ENCODE data around the gene AGPAT4. TPM values are rescaled to one million over a fixed set of nuclear protein-coding genes. Genes with fewer than 3 reads are reported as not detected.
"Not testable (repeated sequence)": the region's sequence is repeated elsewhere in the genome, so short reads cannot be mapped to it uniquely, and the experiment has no call there.

Gene AGPAT4
- total RNA-seq, 1 donor from 2014 or later, result 44.4 TPM

DNA sequence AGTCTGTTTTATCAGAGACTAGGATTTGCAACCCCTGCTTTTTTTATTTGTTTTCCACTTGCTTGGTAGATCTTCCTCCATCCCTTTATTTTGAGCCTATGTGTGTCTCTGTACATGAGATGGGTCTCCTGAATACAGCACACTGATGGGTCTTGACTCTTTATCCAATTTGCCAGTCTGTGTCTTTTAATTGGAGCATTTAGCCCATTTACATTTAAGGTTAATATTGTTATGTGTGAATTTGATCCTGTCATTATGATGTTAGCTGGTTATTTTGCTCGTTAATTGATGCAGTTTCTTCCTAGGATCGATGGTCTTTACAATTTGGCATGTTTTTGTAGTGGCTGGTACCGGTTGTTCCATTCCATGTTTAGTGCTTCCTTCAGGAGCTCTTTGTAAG is 97.4 kb downstream of the AGPAT4 start:
- not testable (repeated sequence) for FAIRE-seq

GRCh38 chr6:161172769-161173168 is 101.1 kb downstream of the AGPAT4 start:
- FAIRE-seq, result not testable (repeated sequence)

More for the DNA sequence above, 97.4 kb downstream of the AGPAT4 start:
- not testable (repeated sequence) for DNase-seq (ENCODE audit: low spot score in 2 of 2)

DNA sequence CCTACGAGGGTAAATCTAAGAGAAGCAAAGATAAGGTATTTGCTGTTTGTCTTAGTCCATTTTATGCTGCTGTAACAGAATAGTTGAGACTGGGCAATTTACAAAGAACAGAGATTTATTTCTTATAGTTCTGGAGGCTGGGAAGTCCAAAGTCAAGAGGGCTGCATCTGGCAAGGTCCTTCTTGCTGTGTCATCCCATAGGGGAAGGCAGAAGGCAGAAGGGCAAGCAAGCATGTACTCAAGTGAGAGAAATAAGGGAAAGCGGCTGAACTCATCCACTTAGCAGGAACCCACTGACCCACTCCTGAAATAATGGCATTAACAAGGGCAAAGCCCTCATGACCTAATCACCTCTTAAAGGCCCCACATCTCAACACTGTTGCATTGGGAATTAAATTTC is 102.7 kb downstream of the AGPAT4 start:
- no peak for FAIRE-seq

More at GRCh38 chr6:161172769-161173168, 101.1 kb downstream of the AGPAT4 start:
- not testable (repeated sequence) for DNase-seq (ENCODE audit: low spot score in 2 of 2)

GRCh38 chr6:161169696-161170095 is 104.2 kb downstream of the AGPAT4 start:
- DNase-seq (ENCODE audit: low spot score in 2 of 2) (no peak), FAIRE-seq (no peak)

More for the DNA sequence above, 102.7 kb downstream of the AGPAT4 start:
- DNase-seq (ENCODE audit: low spot score in 2 of 2), result no peak

- no peak for FAIRE-seq
- DNase-seq (ENCODE audit: low spot score in 2 of 2), result no peak
Observed at GRCh38 chr6:161169035-161169434, 104.8 kb downstream of the AGPAT4 start.

DNA sequence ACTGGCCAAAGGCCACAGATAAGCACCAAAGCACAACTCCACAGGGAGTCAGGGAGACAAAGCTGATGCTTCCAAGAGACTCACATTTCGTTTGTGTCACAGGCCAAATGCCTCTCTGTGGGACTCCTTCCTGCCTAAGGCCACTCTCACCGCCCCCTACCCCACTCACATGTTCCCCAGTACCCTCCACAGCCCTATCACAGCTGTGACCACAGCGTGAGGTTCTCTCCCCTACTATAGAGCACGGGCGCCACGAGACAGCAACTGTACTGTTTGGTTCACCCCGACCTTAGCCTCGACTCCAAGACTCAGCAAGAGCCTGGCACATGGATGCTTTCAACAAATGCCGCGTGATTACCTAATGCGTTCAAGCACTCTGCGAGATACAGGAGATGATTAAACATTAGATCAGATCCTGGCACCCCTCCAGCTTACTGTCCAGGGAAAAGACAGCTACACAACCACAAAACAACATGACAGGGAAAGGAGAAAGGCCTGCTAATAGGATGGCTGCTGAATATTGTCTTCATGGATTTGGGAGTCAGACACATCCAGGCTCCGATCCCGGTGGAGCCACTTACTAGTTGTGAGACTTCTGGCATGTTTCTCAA is 105.5 kb downstream of the AGPAT4 start:
- FAIRE-seq, result no peak
- peak in 1 of 2 donors; percentile 38 for DNase-seq (ENCODE audit: low spot score in 2 of 2)

GRCh38 chr6:161166677-161167076 is 107.2 kb downstream of the AGPAT4 start:
- no peak for FAIRE-seq
- DNase-seq (ENCODE audit: low spot score in 2 of 2), result no peak

GRCh38 chr6:161166176-161166575 is 107.7 kb downstream of the AGPAT4 start:
- FAIRE-seq, result no peak
- DNase-seq (ENCODE audit: low spot score in 2 of 2), result no peak

GRCh38 chr6:161164182-161164625 is 109.7 kb downstream of the AGPAT4 start:
- DNase-seq (ENCODE audit: low spot score in 2 of 2), result no peak
- no peak for FAIRE-seq

DNA sequence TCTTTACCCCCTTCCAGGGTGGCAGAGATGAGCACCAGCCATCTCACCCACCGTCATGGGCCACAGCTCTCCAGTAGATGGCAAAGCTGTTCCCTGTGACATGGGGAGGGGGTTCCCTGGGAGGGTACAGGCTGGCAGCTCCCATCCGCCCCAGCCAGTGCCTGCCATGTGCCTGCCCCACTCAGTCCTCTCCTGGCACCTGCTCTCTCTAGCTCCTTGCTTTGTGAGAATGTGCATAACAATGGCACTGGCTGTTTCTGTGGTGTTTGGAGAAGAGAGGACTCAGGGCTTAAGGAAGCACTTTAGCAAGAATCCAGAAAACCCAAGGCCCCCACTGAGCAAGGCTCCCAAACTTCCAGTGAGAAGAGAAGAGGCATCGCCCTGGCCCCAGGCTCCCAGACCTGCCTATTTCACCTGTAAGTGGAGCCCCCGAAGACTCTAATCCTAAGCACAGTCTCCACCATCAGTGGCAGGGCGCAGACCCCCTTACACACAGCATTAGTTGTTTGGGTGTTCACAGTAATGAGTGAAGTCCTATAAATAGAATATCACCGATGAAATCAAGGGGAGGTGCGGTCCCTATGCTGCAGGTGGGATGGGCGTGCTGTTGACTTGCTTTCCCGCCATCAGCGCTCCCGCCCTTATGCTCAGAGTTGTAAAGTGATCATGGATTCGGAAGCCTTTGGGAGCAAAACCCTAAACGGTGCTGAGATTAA is 110.2 kb downstream of the AGPAT4 start:
- no peak for DNase-seq (ENCODE audit: low spot score in 2 of 2)

GRCh38 chr6:161162722-161163121 is 111.1 kb downstream of the AGPAT4 start:
- FAIRE-seq (no peak), DNase-seq (ENCODE audit: low spot score in 2 of 2) (no peak)

More for the DNA sequence above, 110.2 kb downstream of the AGPAT4 start:
- FAIRE-seq, result no peak

GRCh38 chr6:161161889-161162624 is 111.8 kb downstream of the AGPAT4 start:
- DNase-seq (ENCODE audit: low spot score in 2 of 2) (no peak), FAIRE-seq (no peak)

- FAIRE-seq (no peak), DNase-seq (ENCODE audit: low spot score in 2 of 2) (no peak)
Observed at GRCh38 chr6:161161121-161161520, 112.7 kb downstream of the AGPAT4 start.

DNA sequence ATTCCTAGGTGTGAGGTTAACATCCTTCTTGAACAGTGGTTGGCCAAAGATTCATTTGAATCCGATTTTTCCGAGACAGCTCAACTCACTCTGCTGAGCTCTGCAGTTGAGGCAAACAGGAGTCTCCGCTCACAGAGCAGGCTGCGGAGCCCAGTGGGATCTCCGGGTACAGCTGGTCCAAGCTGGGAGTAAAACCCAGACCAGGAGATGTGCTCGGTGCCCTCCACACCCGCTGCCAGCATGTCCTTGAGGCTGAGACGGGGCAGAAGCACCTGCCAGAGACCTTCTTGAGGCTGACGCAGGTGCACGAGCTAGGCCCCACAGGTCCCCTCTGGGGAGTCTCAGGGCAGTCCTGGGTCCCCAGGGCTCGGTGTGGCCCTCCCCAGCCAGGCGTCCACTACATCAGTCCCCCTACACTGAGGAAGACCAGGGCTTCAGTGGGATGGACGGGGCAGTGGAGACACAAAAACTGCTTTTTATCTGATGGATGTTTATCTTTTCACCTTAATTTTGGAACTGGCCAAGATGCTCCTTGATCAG is 119.0 kb downstream of the AGPAT4 start:
- FAIRE-seq, result no peak

DNA sequence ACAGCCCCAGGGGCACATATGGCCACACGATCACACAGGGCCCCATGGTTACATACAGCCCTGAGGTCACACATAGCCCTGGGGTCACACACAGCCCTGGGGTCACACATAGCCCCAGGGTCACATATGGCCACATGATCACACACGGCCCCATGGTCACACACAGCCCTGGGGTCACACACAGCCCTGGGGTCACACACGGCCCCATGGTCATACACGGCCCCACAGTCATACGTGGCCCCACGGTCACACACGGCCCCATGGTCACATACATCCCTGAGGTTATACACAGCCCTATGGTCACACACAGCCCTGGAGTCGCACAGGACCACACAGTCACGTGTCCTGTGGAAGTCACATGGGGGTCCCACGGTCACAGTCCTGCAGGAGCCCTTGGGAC is 120.1 kb downstream of the AGPAT4 start:
- DNase-seq (ENCODE audit: low spot score in 2 of 2), result no peak
- no peak for FAIRE-seq

More for the DNA sequence above, 119.0 kb downstream of the AGPAT4 start:
- DNase-seq (ENCODE audit: low spot score in 2 of 2), result no peak

- FAIRE-seq, result no peak
- peak in 1 of 2 donors; percentile 34 for DNase-seq (ENCODE audit: low spot score in 2 of 2)
Observed at GRCh38 chr6:161152907-161153662, 120.8 kb downstream of the AGPAT4 start.

DNA sequence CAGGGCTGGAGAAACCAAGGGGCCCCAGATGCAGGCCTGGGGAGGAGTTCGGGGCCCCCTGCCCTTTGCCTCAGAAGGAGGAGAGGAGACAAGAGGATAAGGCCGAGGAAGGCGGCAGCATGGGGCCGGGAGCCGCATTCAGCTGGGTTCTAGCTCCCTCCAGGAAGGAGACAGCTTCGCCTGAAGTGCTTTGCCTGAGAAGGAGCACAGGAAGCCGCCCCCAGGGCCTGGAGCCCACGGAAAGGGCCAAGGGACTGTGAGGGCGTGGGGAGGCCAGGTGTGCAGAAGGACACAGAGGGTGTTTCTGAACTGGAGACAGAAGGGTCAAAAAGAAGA is 121.4 kb downstream of the AGPAT4 start:
- no peak for FAIRE-seq

DNA sequence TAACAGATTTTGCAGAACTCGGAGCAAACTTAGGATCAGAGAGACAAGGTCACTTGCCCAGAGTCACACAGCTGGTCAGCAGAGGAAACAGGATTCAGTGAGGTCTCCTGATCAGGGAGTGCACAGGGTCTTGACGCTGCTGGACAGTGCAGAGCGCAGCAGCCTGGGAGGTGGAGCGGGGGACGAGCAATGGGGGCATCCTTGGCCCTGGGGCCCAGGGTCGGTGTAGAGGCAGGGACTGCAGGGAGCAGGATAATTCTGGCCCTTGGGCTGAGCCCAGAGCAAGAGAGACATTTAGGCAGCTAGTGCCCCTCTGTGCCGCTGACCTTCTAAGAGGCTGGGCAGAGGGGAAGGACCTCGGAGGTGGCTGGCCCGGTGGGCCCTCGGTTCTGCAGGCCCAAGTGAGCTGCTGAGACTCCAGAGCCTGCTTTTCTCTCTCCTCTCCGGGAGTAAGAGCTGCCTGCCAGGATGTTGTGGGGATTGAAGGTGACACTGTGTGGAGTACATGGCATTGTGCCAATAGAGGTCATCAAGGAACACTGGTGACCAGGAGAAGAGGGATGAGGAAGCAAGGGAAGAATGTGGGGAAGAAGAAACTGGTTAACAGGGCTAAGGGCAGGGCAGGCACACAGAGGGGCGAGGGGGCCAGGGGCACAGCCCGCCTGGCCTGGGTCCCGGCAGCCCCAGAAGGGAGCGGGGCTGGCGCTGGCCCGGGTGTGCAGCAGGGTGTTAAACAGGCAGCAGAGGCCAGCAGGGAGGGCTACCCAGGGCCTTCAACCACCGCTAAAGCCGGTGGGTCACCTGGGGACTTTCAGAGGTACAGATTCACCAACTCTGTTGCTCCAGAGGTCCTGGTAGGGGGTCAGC is 122.0 kb downstream of the AGPAT4 start:
- FAIRE-seq, result no peak

More for the DNA sequence above, 121.4 kb downstream of the AGPAT4 start:
- DNase-seq (ENCODE audit: low spot score in 2 of 2), result no peak

DNA sequence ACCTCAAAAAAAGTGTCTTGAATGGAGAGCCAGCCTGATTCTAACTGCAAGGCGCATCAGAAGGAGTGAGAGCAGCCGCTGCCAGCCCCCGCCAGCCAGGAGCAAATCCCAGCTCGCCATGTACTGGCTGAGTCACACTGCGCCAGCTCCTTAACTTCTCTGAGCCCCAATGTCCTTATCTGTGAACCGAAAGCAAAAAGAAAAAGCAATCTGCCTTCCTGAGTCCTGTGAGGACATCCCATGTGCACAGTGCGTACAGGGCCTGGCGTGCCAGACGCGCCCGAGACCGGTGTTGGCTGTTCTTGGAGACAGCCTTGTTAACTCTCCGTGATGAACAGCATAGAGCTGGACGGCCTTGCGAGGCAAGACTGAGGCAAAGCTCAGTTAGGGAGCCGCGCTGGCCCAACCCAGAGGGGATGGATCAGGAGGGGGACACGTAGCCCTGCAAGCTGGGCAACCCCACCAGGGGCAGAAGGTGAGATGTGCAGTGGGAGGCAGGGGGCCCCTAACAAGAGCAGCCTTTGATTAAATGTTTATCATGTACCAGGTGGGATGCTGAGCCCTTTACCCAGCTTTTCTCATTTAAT is 122.7 kb downstream of the AGPAT4 start:
- DNase-seq (ENCODE audit: low spot score in 2 of 2) (peak in 1 of 2 donors; percentile 3), FAIRE-seq (no peak)

More for the DNA sequence above, 122.0 kb downstream of the AGPAT4 start:
- peak in 1 of 2 donors; percentile 4 for DNase-seq (ENCODE audit: low spot score in 2 of 2)
